Measurements from ENCODE around the gene BNC2.

DNA sequence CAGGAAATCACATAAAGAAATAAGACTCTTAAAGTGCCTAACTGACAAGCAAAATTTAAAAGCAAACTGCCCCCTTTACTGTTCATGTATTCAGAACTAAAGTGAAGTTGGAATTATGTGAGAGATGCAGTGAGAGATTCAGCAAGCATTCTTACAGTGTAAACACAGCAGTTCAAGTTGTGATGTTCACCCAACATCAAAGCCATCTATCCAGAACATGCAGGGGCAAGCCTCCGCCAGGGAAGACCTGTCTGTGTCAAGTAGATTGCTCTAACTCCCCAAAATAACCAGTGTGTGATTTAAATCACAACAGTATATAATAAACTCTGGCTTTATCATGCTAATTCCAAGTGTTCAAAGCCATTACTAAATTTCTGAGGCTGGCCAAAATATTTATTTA, 233.3 kb downstream of the BNC2 start:
- TF ChIP-seq, protein P1, sequence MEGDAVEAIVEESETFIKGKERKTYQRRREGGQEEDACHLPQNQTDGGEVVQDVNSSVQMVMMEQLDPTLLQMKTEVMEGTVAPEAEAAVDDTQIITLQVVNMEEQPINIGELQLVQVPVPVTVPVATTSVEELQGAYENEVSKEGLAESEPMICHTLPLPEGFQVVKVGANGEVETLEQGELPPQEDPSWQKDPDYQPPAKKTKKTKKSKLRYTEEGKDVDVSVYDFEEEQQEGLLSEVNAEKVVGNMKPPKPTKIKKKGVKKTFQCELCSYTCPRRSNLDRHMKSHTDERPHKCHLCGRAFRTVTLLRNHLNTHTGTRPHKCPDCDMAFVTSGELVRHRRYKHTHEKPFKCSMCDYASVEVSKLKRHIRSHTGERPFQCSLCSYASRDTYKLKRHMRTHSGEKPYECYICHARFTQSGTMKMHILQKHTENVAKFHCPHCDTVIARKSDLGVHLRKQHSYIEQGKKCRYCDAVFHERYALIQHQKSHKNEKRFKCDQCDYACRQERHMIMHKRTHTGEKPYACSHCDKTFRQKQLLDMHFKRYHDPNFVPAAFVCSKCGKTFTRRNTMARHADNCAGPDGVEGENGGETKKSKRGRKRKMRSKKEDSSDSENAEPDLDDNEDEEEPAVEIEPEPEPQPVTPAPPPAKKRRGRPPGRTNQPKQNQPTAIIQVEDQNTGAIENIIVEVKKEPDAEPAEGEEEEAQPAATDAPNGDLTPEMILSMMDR (IDR thresholded peaks at IDR 0.05; ENCODE audit: low read length) = no peak
- TF ChIP-seq EZH2 (IDR thresholded peaks at IDR 0.05; ENCODE audit: borderline replicate concordance, low read length) = no peak
